ENCODE measurements around the gene PSMF1. TPM values are rescaled to one million over a fixed set of nuclear protein-coding genes. Genes with fewer than 3 reads are reported as not detected.

Gene PSMF1
- total RNA-seq, 1 experiment from 2014 or later, result 153 TPM

GRCh38 chr20:1118004-1118335 is 432 bp upstream of the PSMF1 start:
- no peaks in the 10 kb centered on the region for H3K9me3 ChIP-seq (ENCODE audit: control insufficient read depth in 1 of 2, insufficient read depth in 1 of 2, low read depth in 1 of 2, low read length in 2 of 2)
- peaks cover 0 to 11% of the 10 kb centered on the region in 2 experiments; a peak in 2 of 4 replicates for H3K36me3 ChIP-seq (ENCODE audit: control insufficient read depth in 1 of 2, insufficient read depth in 2 of 2, low read length in 2 of 2)
- peak overlapping the region; percentile 97 to 98 for H3K4me3 ChIP-seq (replicated peaks in 1 of 2; ENCODE audit: low read depth in 1 of 2, low read length in 2 of 2)
- POLR2A ChIA-PET, result interaction anchor here (0.6 kb wide), 1 partner anchor 146 kb away, joined by 3 read pairs; no protein-coding TSS in a partner anchor
- H2AFZ ChIP-seq (ENCODE audit: low read depth, low read length, poor library complexity, severe bottlenecking), result peak overlapping the region; percentile 89
- intact Hi-C loops (cut with micrococcal nuclease), result loop anchor here (2.0 to 10.0 kb wide), 2 partner anchors 97 to 349 kb away; partner anchors contain the start of gene NSFL1C
- peak overlapping the region; percentile 25 for H3K27ac ChIP-seq (ENCODE audit: low read depth, low read length)
- H3K9me2 ChIP-seq (ENCODE audit: insufficient read depth), result no peaks in the 10 kb centered on the region
- DNase-seq (ENCODE audit: low read depth, low spot score) (no peak), ATAC-seq (no peak)
- peak overlapping the region; percentile 96 for H3K9ac ChIP-seq (ENCODE audit: low read length)
- H4K20me1 ChIP-seq (ENCODE audit: insufficient read depth), result no peaks in the 10 kb centered on the region
- CTCF ChIA-PET, result interaction anchor here (1.0 kb wide), 1 partner anchor 10 kb away, joined by 4 read pairs; no protein-coding TSS in a partner anchor
- TSS peak; percentile 92 for BruUV-seq (replicated peaks)
- H3K27me3 ChIP-seq (ENCODE audit: insufficient read depth, low read length), result no peaks in the 10 kb centered on the region
- TF ChIP-seq CEBPB (IDR thresholded peaks at IDR 0.05; ENCODE audit: low read depth) (no peak), SIN3A (IDR thresholded peaks at IDR 0.05; ENCODE audit: low read depth) (no peak), POLR2A (IDR thresholded peaks at IDR 0.05; ENCODE audit: borderline replicate concordance, extremely low read depth, insufficient read depth, insufficient read length) (no peak), ATF3 (IDR thresholded peaks at IDR 0.05) (no peak), TCF7L2 (IDR thresholded peaks at IDR 0.05; ENCODE audit: borderline replicate concordance, extremely low read depth, insufficient read depth, insufficient read length) (no peak), FOSL1 (IDR thresholded peaks at IDR 0.05; ENCODE audit: low read depth) (no peak), ZBTB33 (IDR thresholded peaks at IDR 0.05; ENCODE audit: extremely low read depth, insufficient replicate concordance, low read length) (no peak), ZFX (IDR thresholded peaks at IDR 0.05) (no peak)
- peaks cover 46% of the 10 kb centered on the region for H3K79me2 ChIP-seq (ENCODE audit: insufficient read depth, low read length)
- H3K4me2 ChIP-seq (ENCODE audit: low read length), result peak overlapping the region; percentile 100
- RAD21 ChIA-PET (ENCODE audit: low non-redundant PET in 1 of 2, low total read pairs in 2 of 2, uncharacterized antibody in 2 of 2, unreplicated experiment in 2 of 2), result no interaction called here
- H3K4me1 ChIP-seq (ENCODE audit: control insufficient read depth in 1 of 2, insufficient read depth in 2 of 2, low read length in 2 of 2), result peaks cover 14 to 19% of the 10 kb centered on the region in 2 experiments
